Skin epidermis (tissue), 12 donors: ENCODE results near the gene ADGRE3.
"Not testable (repeated sequence)": the region's sequence is repeated elsewhere in the genome, so short reads cannot be mapped to it uniquely, and the experiment has no call there.

Experiments
- H3K27ac ChIP-seq, 21 experiments: fragments of 200-600 bp; sonication (generic) in 11 of 21; one replicate each; pipeline ENCODE4 v1.5.0; 2020; ENCODE audit warnings: mild to moderate bottlenecking in 3 of 21, inconsistent platforms in 2 of 21, moderate library complexity in 2 of 21
- H3K4me3 ChIP-seq, 7 experiments: fragments of 200-600 bp; sonication (generic) in 2 of 7; one replicate each; pipeline ENCODE4 v1.5.0; 2020; ENCODE audit warnings: inconsistent platforms in 2 of 7, mild to moderate bottlenecking in 2 of 7, moderate library complexity in 1 of 7

ADGRE3 gene

GRCh38 chr19:14672188-14672872 is 2.3 kb downstream of the ADGRE3 start:
- H3K27ac ChIP-seq = peak overlapping the region in 2 of 21 experiments; percentile 17 to 50
- no peak overlapping the region for H3K4me3 ChIP-seq

- Histone ChIP-seq H3K27ac (no peak overlapping the region), H3K4me3 (no peak overlapping the region)
Measured at GRCh38 chr19:14670408-14670807, 4.2 kb downstream of the ADGRE3 start.

GRCh38 chr19:14669940-14670339 is 4.7 kb downstream of the ADGRE3 start:
- H3K4me3 ChIP-seq = no peak overlapping the region
- H3K27ac ChIP-seq = no peak overlapping the region

- no peak overlapping the region for H3K27ac ChIP-seq
- H3K4me3 ChIP-seq = no peak overlapping the region
Measured at GRCh38 chr19:14661372-14661924, 13.2 kb downstream of the ADGRE3 start.

GRCh38 chr19:14659874-14660489 is 14.7 kb downstream of the ADGRE3 start:
- no peak overlapping the region for H3K27ac ChIP-seq
- no peak overlapping the region for H3K4me3 ChIP-seq

- Histone ChIP-seq H3K4me3 (no peak overlapping the region), H3K27ac (no peak overlapping the region)
Measured at GRCh38 chr19:14655726-14656125, 18.9 kb downstream of the ADGRE3 start.

GRCh38 chr19:14654786-14655560 is 19.7 kb downstream of the ADGRE3 start:
- no peak overlapping the region for H3K4me3 ChIP-seq

GRCh38 chr19:14650161-14650560 is 24.5 kb downstream of the ADGRE3 start:
- H3K4me3 ChIP-seq = no peak overlapping the region
- no peak overlapping the region for H3K27ac ChIP-seq

More at GRCh38 chr19:14654786-14655560, 19.7 kb downstream of the ADGRE3 start:
- H3K27ac ChIP-seq = no peak overlapping the region

GRCh38 chr19:14649020-14649419 is 25.6 kb downstream of the ADGRE3 start:
- H3K4me3 ChIP-seq = no peak overlapping the region
- no peak overlapping the region for H3K27ac ChIP-seq

- H3K4me3 ChIP-seq = no peak overlapping the region
Measured at GRCh38 chr19:14648506-14648905, 26.1 kb downstream of the ADGRE3 start.

GRCh38 chr19:14639536-14640277 is 34.9 kb downstream of the ADGRE3 start:
- no peak overlapping the region for H3K4me3 ChIP-seq
- H3K27ac ChIP-seq = no peak overlapping the region

More at GRCh38 chr19:14648506-14648905, 26.1 kb downstream of the ADGRE3 start:
- H3K27ac ChIP-seq = no peak overlapping the region

GRCh38 chr19:14632286-14632685 is 42.4 kb downstream of the ADGRE3 start:
- Histone ChIP-seq H3K27ac (no peak overlapping the region), H3K4me3 (no peak overlapping the region)

GRCh38 chr19:14629557-14629956 is 45.1 kb downstream of the ADGRE3 start:
- Histone ChIP-seq H3K4me3 (no peak overlapping the region), H3K27ac (no peak overlapping the region)

- H3K27ac ChIP-seq, H3K4me3 ChIP-seq: not testable (repeated sequence)
Measured at GRCh38 chr19:14624491-14624890, 50.2 kb downstream of the ADGRE3 start.

GRCh38 chr19:14619404-14619803 is 55.2 kb downstream of the ADGRE3 start:
- no peak overlapping the region for H3K27ac ChIP-seq

GRCh38 chr19:14616407-14616806 is 58.2 kb downstream of the ADGRE3 start:
- Histone ChIP-seq H3K27ac (no peak overlapping the region), H3K4me3 (no peak overlapping the region)

More at GRCh38 chr19:14619404-14619803, 55.2 kb downstream of the ADGRE3 start:
- no peak overlapping the region for H3K4me3 ChIP-seq

- Histone ChIP-seq H3K4me3 (no peak overlapping the region), H3K27ac (no peak overlapping the region)
Measured at GRCh38 chr19:14615623-14616022, 59.0 kb downstream of the ADGRE3 start.

GRCh38 chr19:14614099-14614412 is 60.6 kb downstream of the ADGRE3 start:
- no peak overlapping the region for H3K27ac ChIP-seq
- no peak overlapping the region for H3K4me3 ChIP-seq

GRCh38 chr19:14613399-14614098 is 61.1 kb downstream of the ADGRE3 start:
- H3K4me3 ChIP-seq = not testable (repeated sequence)
- H3K27ac ChIP-seq = peak overlapping the region in 1 of 21 experiments; percentile 20
